Adrenal gland (tissue), 5 donors: Measurements from ENCODE around the gene ESRRB.

Experiments used
- CTCF ChIP-seq, 6 experiments: fragments of 450-650 bp in 4 of 6; fragments of 200-600 bp in 2 of 6; sonication (generic) in 1 of 6; IDR thresholded peaks; 1 replicate in 5 of 6; 2 replicates in 1 of 6; pipeline versions ENCODE4 v1.5.1 to v1.8.0; 2016 to 2021; ENCODE audit warnings: antibody characterized with exemption in 6 of 6, mild to moderate bottlenecking in 2 of 6, moderate library complexity in 1 of 6
- POLR2A ChIP-seq, 2 donors: fragments of 450-650 bp; IDR thresholded peaks; one replicate each; pipeline ENCODE4 v1.6.1; 2017; ENCODE audit warnings: antibody characterized with exemption in 2 of 2, mild to moderate bottlenecking in 2 of 2, moderate library complexity in 1 of 2
- donor health status: DM: no; HTN: no; CAD: no.

DNA sequence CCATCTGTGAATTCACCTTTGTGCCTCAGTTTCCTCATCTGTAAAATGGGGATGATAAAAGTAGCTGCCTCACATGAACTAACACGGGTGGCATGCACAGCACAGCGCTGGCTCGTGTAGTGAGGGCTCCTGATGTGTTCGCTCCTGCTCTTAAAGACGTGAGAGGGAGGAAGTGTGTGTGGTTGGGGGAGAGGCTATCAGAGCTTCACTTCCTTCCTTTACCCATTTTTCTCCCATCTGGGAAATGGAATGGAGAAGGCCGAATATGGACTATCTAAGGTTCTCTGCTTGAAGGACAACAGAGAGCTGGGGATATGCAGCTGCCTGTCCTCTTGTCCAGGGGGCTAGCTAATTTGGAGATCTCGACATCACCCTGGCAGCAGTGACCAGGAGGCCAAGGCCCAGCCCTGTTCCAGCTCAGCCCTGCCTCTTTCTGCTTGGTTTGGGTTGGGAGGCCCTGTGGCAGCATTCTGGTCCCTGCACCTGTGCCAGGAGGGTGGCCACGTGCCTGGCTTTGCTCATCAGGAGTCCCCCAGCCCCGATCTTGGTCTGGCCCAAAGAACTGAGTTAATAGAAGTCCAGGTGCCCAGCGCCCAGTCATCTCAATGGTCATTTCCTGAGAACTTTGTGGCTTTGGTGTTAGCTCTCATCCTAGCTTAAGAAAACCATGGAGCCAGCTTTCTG is 44.5 kb upstream of the ESRRB start:
- TF ChIP-seq CTCF (IDR thresholded peaks at IDR 0.05) (no peak), POLR2A (IDR thresholded peaks at IDR 0.05) (no peak)
